ENCODE results near the gene LAMB1. TPM values are rescaled to one million over a fixed set of nuclear protein-coding genes. Genes with fewer than 3 reads are reported as not detected.
A peak's percentile ranks its signal among the peaks of the same experiment; 100 is the strongest.

LAMB1 gene
- total and polyA plus RNA-seq, 2 of the 13 experiments (the other 11 are each of a cell fraction or from before 2014, with no cell fraction given) = 109 to 124 TPM

GRCh38 chr7:107989618-107990373 is 13.2 kb downstream of the LAMB1 start:
- BruUV-seq (replicated peaks) = no TSS peak
- H3K27me3 ChIP-seq (ENCODE audit: control insufficient read depth in 1 of 2, insufficient read depth in 2 of 2, low read length in 2 of 2) = no peaks in the 10 kb centered on the region
- POLR2A ChIA-PET = no interaction called here
- in situ Hi-C loops (cut with HindIII; ENCODE audit: extremely low pct_ligation_motif_present, low pct_unique_long_range_greater_than_20kb) = no loop called here
- H3K4me2 ChIP-seq (ENCODE audit: low read depth, low read length) = no peak overlapping the region
- no peak for ATAC-seq
- peaks cover 15% of the 10 kb centered on the region for H3K4me1 ChIP-seq (ENCODE audit: insufficient read depth, low read length)
- H3K9me3 ChIP-seq (ENCODE audit: low read length) = no peaks in the 10 kb centered on the region
- intact Hi-C loops (cut with micrococcal nuclease; ENCODE audit: unreplicated experiment) = no loop called here
- DNase-seq (ENCODE audit: low spot score) = no peak
- H3K27ac ChIP-seq (ENCODE audit: extremely low read length, insufficient read depth, low read length) = no peak overlapping the region
- CTCF ChIA-PET (ENCODE audit: low intra/inter-chr PET ratio, low total read pairs) = no interaction called here
- H2AFZ ChIP-seq (ENCODE audit: low read length) = no peak overlapping the region
- no peak for FAIRE-seq
- H3K4me3 ChIP-seq (replicated peaks in 1 of 3; ENCODE audit: insufficient read depth in 1 of 3, low read depth in 2 of 3, low read length in 3 of 3) = no peak overlapping the region
- WGBS (ENCODE audit: low lambda C conversion rate) = 95% methylated on average over 9 of the region's 9 CpGs
- no peaks in the 10 kb centered on the region for H3K79me2 ChIP-seq (ENCODE audit: insufficient read depth, low read length)
- H3K9ac ChIP-seq (ENCODE audit: insufficient read depth, low read depth, low read length) = no peak overlapping the region
- H4K20me1 ChIP-seq (ENCODE audit: insufficient read depth, low read length) = no peaks in the 10 kb centered on the region
- H3K36me3 ChIP-seq (replicated peaks in 1 of 2; ENCODE audit: control insufficient read depth in 1 of 2, insufficient read depth in 2 of 2, low read length in 2 of 2) = peaks cover 21 to 69% of the 10 kb centered on the region in 2 experiments
- TF ChIP-seq, protein P1, sequence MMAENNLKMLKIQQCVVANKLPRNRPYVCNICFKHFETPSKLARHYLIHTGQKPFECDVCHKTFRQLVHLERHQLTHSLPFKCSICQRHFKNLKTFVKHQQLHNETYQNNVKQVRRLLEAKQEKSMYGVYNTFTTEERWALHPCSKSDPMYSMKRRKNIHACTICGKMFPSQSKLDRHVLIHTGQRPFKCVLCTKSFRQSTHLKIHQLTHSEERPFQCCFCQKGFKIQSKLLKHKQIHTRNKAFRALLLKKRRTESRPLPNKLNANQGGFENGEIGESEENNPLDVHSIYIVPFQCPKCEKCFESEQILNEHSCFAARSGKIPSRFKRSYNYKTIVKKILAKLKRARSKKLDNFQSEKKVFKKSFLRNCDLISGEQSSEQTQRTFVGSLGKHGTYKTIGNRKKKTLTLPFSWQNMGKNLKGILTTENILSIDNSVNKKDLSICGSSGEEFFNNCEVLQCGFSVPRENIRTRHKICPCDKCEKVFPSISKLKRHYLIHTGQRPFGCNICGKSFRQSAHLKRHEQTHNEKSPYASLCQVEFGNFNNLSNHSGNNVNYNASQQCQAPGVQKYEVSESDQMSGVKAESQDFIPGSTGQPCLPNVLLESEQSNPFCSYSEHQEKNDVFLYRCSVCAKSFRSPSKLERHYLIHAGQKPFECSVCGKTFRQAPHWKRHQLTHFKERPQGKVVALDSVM (CRISPR knock-in tag; IDR thresholded peaks at IDR 0.05) = 0 out of 2 replicates have a peak, but pooled peaks have one; percentile 11
- TF ChIP-seq ELK4 (CRISPR knock-in tag; IDR thresholded peaks at IDR 0.05; ENCODE audit: borderline replicate concordance) (no peak), HNF4A (CRISPR knock-in tag; IDR thresholded peaks at IDR 0.05) (no peak), PREB (CRISPR knock-in tag; IDR thresholded peaks at IDR 0.05) (no peak), NPAS2 (CRISPR knock-in tag; IDR thresholded peaks at IDR 0.05; ENCODE audit: borderline replicate concordance) (no peak), MTF2 (CRISPR knock-in tag; IDR thresholded peaks at IDR 0.05; ENCODE audit: borderline replicate concordance) (no peak), HDAC2 (CRISPR knock-in tag; IDR thresholded peaks at IDR 0.05) (no peak), ZNF121 (CRISPR knock-in tag; IDR thresholded peaks at IDR 0.05) (peak; percentile 63)
- TF ChIP-seq, protein P2, sequence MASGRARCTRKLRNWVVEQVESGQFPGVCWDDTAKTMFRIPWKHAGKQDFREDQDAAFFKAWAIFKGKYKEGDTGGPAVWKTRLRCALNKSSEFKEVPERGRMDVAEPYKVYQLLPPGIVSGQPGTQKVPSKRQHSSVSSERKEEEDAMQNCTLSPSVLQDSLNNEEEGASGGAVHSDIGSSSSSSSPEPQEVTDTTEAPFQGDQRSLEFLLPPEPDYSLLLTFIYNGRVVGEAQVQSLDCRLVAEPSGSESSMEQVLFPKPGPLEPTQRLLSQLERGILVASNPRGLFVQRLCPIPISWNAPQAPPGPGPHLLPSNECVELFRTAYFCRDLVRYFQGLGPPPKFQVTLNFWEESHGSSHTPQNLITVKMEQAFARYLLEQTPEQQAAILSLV (CRISPR knock-in tag; IDR thresholded peaks at IDR 0.05; ENCODE audit: borderline replicate concordance) = no peak

Measured in HepG2 (cell line).